Hematopoietic multipotent progenitor cell treated with erythropoietin and hydrocortisone succinate and interleukin-3 and kit ligand, for 15 days (in vitro differentiated cells): ENCODE data around the gene MAPT.
"Not testable (repeated sequence)": the region's sequence is repeated elsewhere in the genome, so short reads cannot be mapped to it uniquely, and the experiment has no call there.

Experiments
- DNase-seq: peaks from one replicate; pipeline ENCODE4 v3.0.0-alpha.2; 2015; ENCODE audit warnings: low spot score

The MAPT gene

GRCh38 chr17:45952814-45953320 lies 58.5 kb downstream of the MAPT start:
- DNase-seq = no peak

- no peak for DNase-seq
These were observed 59.2 kb downstream of the MAPT start for GRCh38 chr17:45953561-45953960.

GRCh38 chr17:45954914-45955313 lies 60.6 kb downstream of the MAPT start:
- DNase-seq = no peak

GRCh38 chr17:45955326-45955725 lies 61.0 kb downstream of the MAPT start:
- no peak for DNase-seq

GRCh38 chr17:45956090-45956489 lies 61.7 kb downstream of the MAPT start:
- DNase-seq = no peak

GRCh38 chr17:45956746-45957145 lies 62.4 kb downstream of the MAPT start:
- not testable (repeated sequence) for DNase-seq

- DNase-seq = no peak
These were observed 64.0 kb downstream of the MAPT start for GRCh38 chr17:45958307-45958706.

- no peak for DNase-seq
These were observed 64.8 kb downstream of the MAPT start for GRCh38 chr17:45958994-45959665.

GRCh38 chr17:45960311-45960710 lies 66.0 kb downstream of the MAPT start:
- DNase-seq = no peak

- DNase-seq = no peak
These were observed 66.9 kb downstream of the MAPT start for GRCh38 chr17:45961206-45961605.

GRCh38 chr17:45962221-45962972 lies 68.0 kb downstream of the MAPT start:
- no peak for DNase-seq

- no peak for DNase-seq
These were observed 68.9 kb downstream of the MAPT start for GRCh38 chr17:45963283-45963682.

GRCh38 chr17:45963889-45964288 lies 69.5 kb downstream of the MAPT start:
- DNase-seq = no peak

GRCh38 chr17:45964634-45965033 lies 70.3 kb downstream of the MAPT start:
- DNase-seq = no peak

- no peak for DNase-seq
These were observed 71.5 kb downstream of the MAPT start for GRCh38 chr17:45965812-45966211.

GRCh38 chr17:45966606-45967280 lies 72.4 kb downstream of the MAPT start:
- no peak for DNase-seq

GRCh38 chr17:45967378-45967777 lies 73.0 kb downstream of the MAPT start:
- no peak for DNase-seq

GRCh38 chr17:45968732-45969131 lies 74.4 kb downstream of the MAPT start:
- DNase-seq = no peak

- DNase-seq = no peak
These were observed 75.4 kb downstream of the MAPT start for GRCh38 chr17:45969726-45970125.

GRCh38 chr17:45970659-45971058 lies 76.3 kb downstream of the MAPT start:
- no peak for DNase-seq

GRCh38 chr17:45971698-45972141 lies 77.4 kb downstream of the MAPT start:
- DNase-seq = no peak

- no peak for DNase-seq
These were observed 78.2 kb downstream of the MAPT start for GRCh38 chr17:45972531-45972930.
